Lower leg skin (tissue), 4 donors: ENCODE measurements around the gene GOLGA1. TPM values are rescaled to one million over a fixed set of nuclear protein-coding genes. Genes with fewer than 3 reads are reported as not detected.

Experiments
- DNase-seq, 2 donors: peaks; one replicate each; pipeline ENCODE4 v3.0.0-alpha.2; 2019; ENCODE audit warnings: low spot score in 2 of 2
- H3K4me3 ChIP-seq: fragments of 200-600 bp; sonication (generic); 2 replicates; pipeline ENCODE4 v1.5.1; 2017; ENCODE audit warnings: mild to moderate bottlenecking, low read depth; ENCODE audit not compliant: poor library complexity, severe bottlenecking
- POLR2A ChIP-seq, 2 donors: fragments of 450-650 bp; IDR thresholded peaks; one replicate each; pipeline ENCODE4 v1.6.1; 2016 to 2017; ENCODE audit warnings: antibody characterized with exemption in 2 of 2, mild to moderate bottlenecking in 1 of 2, moderate library complexity in 1 of 2
- WGBS, 2 donors: methylation state at CpG; one replicate each; pipeline ENCODE4 v1.1.5; 2018; 5-methylcytosine and 5-hydroxymethylcytosine counted together
- intact Hi-C: fragments of 100-400 bp; cut with DNase I; formaldehyde crosslinking; loops from one replicate; pipeline ENCODE4 v1.15.0; 2023; ENCODE audit warnings: low total_unique reads
- total RNA-seq, 4 donors: library from RNA; depleted of rRNA; stranded (reverse); fragments of >200 nt; gene quantifications; one replicate each; pipeline ENCODE4 v1.1.0, GENCODE V29; 2016
- TF ChIP-seq, protein P1 (sequence below), 3 donors: fragments of 450-650 bp; IDR thresholded peaks; one replicate each; pipeline ENCODE4 v1.5.1; 2016; ENCODE audit warnings: antibody characterized with exemption in 3 of 3, mild to moderate bottlenecking in 3 of 3, moderate library complexity in 2 of 3

The GOLGA1 gene
- total RNA-seq, 4 donors from 2014 or later, result 15.0 to 23.4 (median 18.0) TPM

DNA sequence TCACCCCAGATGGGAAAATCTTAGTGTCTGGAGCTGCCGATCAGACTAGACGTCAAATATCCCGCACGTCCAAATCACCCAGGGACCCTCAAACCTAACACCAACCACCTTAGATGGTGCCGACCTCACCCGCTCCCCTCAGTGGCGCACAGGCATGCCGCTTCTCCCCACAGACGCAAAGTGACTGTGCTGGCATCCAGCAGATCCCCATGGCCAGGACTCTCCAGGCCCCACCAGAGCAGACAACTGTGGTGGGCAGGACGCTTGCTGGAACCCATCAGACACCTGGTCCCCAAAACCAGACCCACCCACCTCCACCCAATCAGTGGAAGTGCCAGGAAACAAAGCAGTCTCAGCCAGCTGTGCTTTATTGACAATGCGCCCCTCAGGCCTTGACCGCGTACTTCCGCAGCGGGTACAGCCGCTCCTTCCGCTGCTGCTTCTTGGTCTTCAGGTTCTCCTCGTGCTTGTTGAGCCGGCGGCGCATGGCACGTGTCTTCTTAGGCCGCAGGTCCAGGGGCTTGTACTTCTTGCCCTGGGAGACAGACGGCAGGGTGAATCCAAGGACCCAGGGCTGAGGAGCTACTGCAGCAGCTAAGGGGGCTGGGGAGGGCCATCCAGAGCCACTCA, 83.2 kb downstream of the GOLGA1 start:
- no peak overlapping the region for H3K4me3 ChIP-seq
- TF ChIP-seq, protein P1, sequence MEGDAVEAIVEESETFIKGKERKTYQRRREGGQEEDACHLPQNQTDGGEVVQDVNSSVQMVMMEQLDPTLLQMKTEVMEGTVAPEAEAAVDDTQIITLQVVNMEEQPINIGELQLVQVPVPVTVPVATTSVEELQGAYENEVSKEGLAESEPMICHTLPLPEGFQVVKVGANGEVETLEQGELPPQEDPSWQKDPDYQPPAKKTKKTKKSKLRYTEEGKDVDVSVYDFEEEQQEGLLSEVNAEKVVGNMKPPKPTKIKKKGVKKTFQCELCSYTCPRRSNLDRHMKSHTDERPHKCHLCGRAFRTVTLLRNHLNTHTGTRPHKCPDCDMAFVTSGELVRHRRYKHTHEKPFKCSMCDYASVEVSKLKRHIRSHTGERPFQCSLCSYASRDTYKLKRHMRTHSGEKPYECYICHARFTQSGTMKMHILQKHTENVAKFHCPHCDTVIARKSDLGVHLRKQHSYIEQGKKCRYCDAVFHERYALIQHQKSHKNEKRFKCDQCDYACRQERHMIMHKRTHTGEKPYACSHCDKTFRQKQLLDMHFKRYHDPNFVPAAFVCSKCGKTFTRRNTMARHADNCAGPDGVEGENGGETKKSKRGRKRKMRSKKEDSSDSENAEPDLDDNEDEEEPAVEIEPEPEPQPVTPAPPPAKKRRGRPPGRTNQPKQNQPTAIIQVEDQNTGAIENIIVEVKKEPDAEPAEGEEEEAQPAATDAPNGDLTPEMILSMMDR (IDR thresholded peaks at IDR 0.05), result no peak
- TF ChIP-seq POLR2A (IDR thresholded peaks at IDR 0.05), result no peak
- intact Hi-C loops, result no loop called here
- 86 to 87% methylated on average over 23 to 24 of the region's 24 CpGs for WGBS, 2 donors
- no peak for DNase-seq

DNA sequence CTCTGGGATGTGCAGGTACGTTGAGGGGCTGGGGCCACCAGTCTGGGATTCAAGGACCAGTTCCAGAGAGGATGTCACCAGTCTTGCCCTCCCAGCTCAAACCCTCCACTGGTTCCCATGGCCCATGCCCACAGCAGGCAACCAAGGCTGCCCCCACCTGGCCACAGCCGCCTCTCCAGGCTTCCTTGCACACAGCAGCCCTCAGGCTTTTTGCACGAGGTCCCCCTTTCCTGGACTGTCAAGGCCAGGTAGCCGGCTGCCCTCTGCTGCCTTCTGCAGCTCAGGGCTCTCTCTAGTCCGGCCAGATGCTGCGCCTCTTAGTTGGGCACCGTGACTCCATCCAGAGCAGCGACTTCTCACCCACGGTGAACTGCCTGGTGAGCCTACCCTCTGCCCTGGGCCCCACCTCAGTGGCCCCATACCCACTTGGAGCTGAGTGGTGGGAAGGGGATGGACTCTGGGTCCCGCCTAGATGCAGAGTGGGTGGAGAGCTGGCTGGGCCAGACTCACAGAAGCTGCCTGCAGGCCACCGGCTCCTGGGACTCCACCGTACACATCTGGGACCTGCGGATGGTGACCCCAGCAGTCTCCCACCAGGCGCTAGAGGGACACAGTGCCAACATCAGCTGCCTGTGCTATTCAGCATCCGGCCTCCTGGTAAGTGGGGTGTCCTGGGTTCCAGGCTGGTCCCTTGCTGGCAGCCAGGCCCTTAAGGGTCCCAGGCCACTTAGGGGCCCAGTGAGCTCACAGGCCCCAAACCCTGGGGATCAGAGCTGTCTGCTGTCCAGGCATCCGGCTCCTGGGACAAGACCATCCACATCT, 84.7 kb downstream of the GOLGA1 start:
- 59 to 60% methylated on average over 10 to 16 of the region's 16 CpGs for WGBS, 2 donors
- DNase-seq, result no peak
- H3K4me3 ChIP-seq, result no peak overlapping the region
- TF ChIP-seq POLR2A (IDR thresholded peaks at IDR 0.05), result no peak
- TF ChIP-seq, protein P1 (IDR thresholded peaks at IDR 0.05), result no peak
- intact Hi-C loops, result no loop called here

DNA sequence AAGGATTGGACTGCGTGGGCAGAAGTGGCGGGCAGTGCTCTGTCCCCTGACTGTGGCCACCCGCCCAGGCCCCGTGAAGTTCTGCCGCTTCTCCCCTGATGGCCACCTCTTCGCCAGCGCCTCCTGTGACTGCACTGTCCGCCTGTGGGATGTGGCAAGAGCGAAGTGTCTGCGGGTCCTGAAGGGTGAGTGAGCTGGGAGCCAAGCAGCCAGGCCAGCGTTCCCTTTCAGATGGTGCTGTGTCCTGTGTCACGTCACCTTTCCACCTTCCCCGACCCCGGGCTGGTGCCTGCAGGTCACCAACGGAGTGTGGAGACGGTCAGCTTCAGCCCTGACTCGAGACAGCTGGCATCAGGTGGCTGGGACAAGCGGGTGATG, 85.3 kb downstream of the GOLGA1 start:
- intact Hi-C loops, result no loop called here
- no peak overlapping the region for H3K4me3 ChIP-seq
- TF ChIP-seq, protein P1 (IDR thresholded peaks at IDR 0.05), result no peak
- no peak for TF ChIP-seq POLR2A (IDR thresholded peaks at IDR 0.05)
- WGBS, 2 donors, result 76 to 85% methylated on average over 9 to 18 of the region's 18 CpGs
- no peak for DNase-seq

DNA sequence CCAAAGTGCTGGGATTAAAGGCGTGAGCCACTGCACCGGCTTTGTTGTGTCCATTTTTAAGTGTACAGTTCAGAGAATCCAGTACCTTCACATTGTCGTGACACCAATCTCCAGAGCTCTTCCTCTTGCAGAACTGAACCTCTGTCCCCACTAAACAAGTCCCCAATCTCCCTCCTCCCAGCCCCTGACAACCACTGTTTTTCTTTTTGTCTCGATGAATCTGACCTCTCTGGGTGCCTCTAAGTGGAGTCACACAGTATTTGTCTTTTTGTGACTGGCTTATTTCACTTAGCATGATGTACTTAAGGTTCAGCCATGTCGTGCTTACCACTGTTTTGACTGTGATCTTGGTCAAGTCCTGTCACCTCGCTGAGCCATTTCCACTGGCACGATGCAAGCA, 86.1 kb downstream of the GOLGA1 start:
- intact Hi-C loops, result no loop called here
- WGBS, 2 donors, result 64 to 66% methylated on average over 7 of the region's 7 CpGs
- no peak overlapping the region for H3K4me3 ChIP-seq
- DNase-seq, result no peak
- TF ChIP-seq, protein P1 (IDR thresholded peaks at IDR 0.05), result no peak
- TF ChIP-seq POLR2A (IDR thresholded peaks at IDR 0.05), result no peak

DNA sequence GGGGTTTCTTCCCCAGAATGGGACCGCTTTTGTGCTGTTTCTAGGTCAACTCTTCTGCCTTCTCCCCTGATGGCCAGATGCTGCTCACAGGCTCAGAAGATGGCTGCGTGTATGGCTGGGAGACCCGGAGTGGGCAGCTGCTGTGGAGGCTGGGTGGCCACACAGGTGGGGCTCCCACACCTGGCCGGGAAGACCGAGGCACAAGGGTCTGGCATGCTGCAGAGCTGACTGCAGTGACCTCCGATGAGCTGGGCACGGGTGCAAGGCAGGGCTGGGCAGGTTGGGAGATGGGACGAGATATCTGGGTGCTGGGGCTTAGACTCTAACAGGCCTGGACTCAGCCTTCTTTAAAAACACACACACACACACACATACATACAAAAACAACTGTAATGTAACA, 86.7 kb downstream of the GOLGA1 start:
- intact Hi-C loops, result no loop called here
- DNase-seq, result no peak
- no peak overlapping the region for H3K4me3 ChIP-seq

More for the DNA sequence above, 86.7 kb downstream of the GOLGA1 start:
- 72 to 78% methylated on average over 7 to 8 of the region's 8 CpGs for WGBS, 2 donors
- TF ChIP-seq, protein P1 (IDR thresholded peaks at IDR 0.05), result no peak
- no peak for TF ChIP-seq POLR2A (IDR thresholded peaks at IDR 0.05)
